SIG-M5 (cell line): Measurements from ENCODE around the gene MOB1A.
"Not testable (repeated sequence)": the region's sequence is repeated elsewhere in the genome, so short reads cannot be mapped to it uniquely, and the experiment has no call there.

Experiments used
- DNase-seq: peaks from one replicate; lab custom pipeline; 2025; lab: John Stamatoyannopoulos, UW

MOB1A gene

GRCh38 chr2:74198461-74199274 is 20.0 kb upstream of the MOB1A start, which contains the start of gene MTHFD2:
MTHFD2 (plus strand) TSS chr2:74198615; CDS start chr2:74198642, 27 bp downstream.
- peak; percentile 94 for DNase-seq

- DNase-seq, result no peak
Observed at GRCh38 chr2:74198023-74198460, 19.4 kb upstream of the MOB1A start.

- DNase-seq, result no peak
Observed at GRCh38 chr2:74197049-74197448, 18.4 kb upstream of the MOB1A start.

- DNase-seq, result no peak
Observed at GRCh38 chr2:74194799-74195198, 16.1 kb upstream of the MOB1A start.

GRCh38 chr2:74191596-74192380 is 13.1 kb upstream of the MOB1A start:
- no peak for DNase-seq

GRCh38 chr2:74188696-74189095 is 10.0 kb upstream of the MOB1A start:
- DNase-seq, result no peak

- DNase-seq, result no peak
Observed at GRCh38 chr2:74188018-74188601, 9.4 kb upstream of the MOB1A start.

GRCh38 chr2:74186706-74187105 is 8.0 kb upstream of the MOB1A start:
- DNase-seq, result not testable (repeated sequence)

GRCh38 chr2:74186038-74186437 is 7.4 kb upstream of the MOB1A start:
- DNase-seq, result peak; percentile 96

GRCh38 chr2:74183878-74184277 is 5.2 kb upstream of the MOB1A start:
- no peak for DNase-seq

GRCh38 chr2:74181739-74182138 is 3.1 kb upstream of the MOB1A start:
- DNase-seq, result peak; percentile 95

GRCh38 chr2:74179063-74179865 is 585 bp upstream of the MOB1A start:
- DNase-seq, result no peak

GRCh38 chr2:74177696-74178095 is 983 bp downstream of the MOB1A start:
- DNase-seq, result no peak

- DNase-seq, result no peak
Observed at GRCh38 chr2:74174909-74175308, 3.8 kb downstream of the MOB1A start.

- DNase-seq, result no peak
Observed at GRCh38 chr2:74168739-74169138, 9.9 kb downstream of the MOB1A start.

GRCh38 chr2:74164761-74165160 is 13.9 kb downstream of the MOB1A start:
- DNase-seq, result no peak

- DNase-seq, result no peak
Observed at GRCh38 chr2:74162951-74163350, 15.7 kb downstream of the MOB1A start.

- no peak for DNase-seq
Observed at GRCh38 chr2:74155830-74156229, 22.8 kb downstream of the MOB1A start.

GRCh38 chr2:74152954-74153353 is 25.7 kb downstream of the MOB1A start:
- no peak for DNase-seq

GRCh38 chr2:74149570-74150319 is 28.9 kb downstream of the MOB1A start:
- no peak for DNase-seq

GRCh38 chr2:74149247-74149525 is 29.5 kb downstream of the MOB1A start:
- DNase-seq, result no peak
